Effector memory CD4-positive, alpha-beta T cell (primary cell): ENCODE measurements around the gene GIT1.

Source experiments
- DNase-seq, 3 donors: peaks; one replicate each; pipeline ENCODE4 v3.0.0-alpha.2; 2020
- H3K27ac ChIP-seq: 2 replicates; pipeline ENCODE4 v1.7.0; 2013; ENCODE audit warnings: mild to moderate bottlenecking, low read length, moderate library complexity; ENCODE audit not compliant: insufficient read depth, poor library complexity, severe bottlenecking
- H3K27me3 ChIP-seq: replicated peaks from 2 replicates; pipeline ENCODE4 v1.7.0; 2013; ENCODE audit warnings: mild to moderate bottlenecking, low read length; ENCODE audit not compliant: insufficient read depth, control insufficient read depth, poor library complexity, severe bottlenecking
- H3K36me3 ChIP-seq: 2 replicates; pipeline ENCODE4 v1.7.0; 2013; ENCODE audit warnings: mild to moderate bottlenecking, low read length, moderate library complexity; ENCODE audit not compliant: control insufficient read depth, insufficient read depth
- H3K4me1 ChIP-seq: 2 replicates; pipeline ENCODE4 v1.7.0; 2013; ENCODE audit warnings: low read length, mild to moderate bottlenecking; ENCODE audit not compliant: control insufficient read depth, insufficient read depth, poor library complexity, severe bottlenecking
- H3K4me3 ChIP-seq: 2 replicates; pipeline ENCODE4 v1.7.0; 2013; ENCODE audit warnings: low read length, low read depth, mild to moderate bottlenecking; ENCODE audit not compliant: insufficient read depth, poor library complexity, severe bottlenecking
- H3K9me3 ChIP-seq: 2 replicates; pipeline ENCODE4 v1.7.0; 2013; ENCODE audit warnings: mild to moderate bottlenecking, low read length, moderate library complexity; ENCODE audit not compliant: control insufficient read depth

GIT1 gene

GRCh38 chr17:29586676-29587469 is 2.6 kb downstream of the GIT1 start:
- H3K36me3 ChIP-seq: peaks cover 13% of the 10 kb centered on the region
- H3K4me3 ChIP-seq: no peak overlapping the region
- no peak overlapping the region for H3K27ac ChIP-seq
- DNase-seq: no peak
- peaks cover 57% of the 10 kb centered on the region for H3K4me1 ChIP-seq
- no peaks in the 10 kb centered on the region for H3K27me3 ChIP-seq
- no peaks in the 10 kb centered on the region for H3K9me3 ChIP-seq

DNA sequence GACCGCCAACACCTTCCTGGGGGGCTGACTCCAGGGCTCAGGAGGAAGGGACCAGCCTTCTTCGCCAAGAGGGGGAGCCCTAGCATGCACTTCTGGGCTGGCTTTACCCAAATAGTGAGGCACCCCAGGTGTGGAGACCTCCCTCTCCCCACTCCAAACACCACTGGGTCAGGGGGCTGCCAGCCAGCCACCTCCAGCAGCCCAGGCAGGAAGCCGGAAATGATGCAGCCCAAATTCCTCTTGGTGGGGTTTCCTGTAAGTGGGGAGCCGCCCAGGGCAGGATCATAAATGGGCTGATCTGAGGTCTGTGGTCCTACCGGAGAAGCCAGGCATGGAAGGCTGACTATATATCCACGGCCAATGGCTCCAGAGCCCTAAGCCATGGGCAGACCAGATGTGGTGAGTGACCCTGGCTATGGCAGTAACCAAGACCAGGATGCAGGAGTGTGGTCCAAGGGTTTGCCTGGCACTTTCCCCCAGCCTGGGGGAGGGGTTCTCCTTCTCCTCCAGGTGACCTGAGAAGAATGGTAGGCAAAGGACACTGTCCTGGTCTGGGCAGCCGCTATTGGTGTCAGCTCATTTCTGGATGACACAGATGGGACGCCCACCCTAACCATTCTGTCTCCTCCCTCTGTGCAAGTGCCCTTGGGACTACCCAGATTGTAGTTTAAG is 4.2 kb downstream of the GIT1 start:
- Histone ChIP-seq H3K4me3 (no peak overlapping the region), H3K4me1 (peaks cover 45% of the 10 kb centered on the region), H3K36me3 (peaks cover 13% of the 10 kb centered on the region), H3K9me3 (no peaks in the 10 kb centered on the region), H3K27me3 (no peaks in the 10 kb centered on the region), H3K27ac (peak overlapping the region; percentile 45)
- peak in 2 of 3 donors; percentile 15 to 26 for DNase-seq

DNA sequence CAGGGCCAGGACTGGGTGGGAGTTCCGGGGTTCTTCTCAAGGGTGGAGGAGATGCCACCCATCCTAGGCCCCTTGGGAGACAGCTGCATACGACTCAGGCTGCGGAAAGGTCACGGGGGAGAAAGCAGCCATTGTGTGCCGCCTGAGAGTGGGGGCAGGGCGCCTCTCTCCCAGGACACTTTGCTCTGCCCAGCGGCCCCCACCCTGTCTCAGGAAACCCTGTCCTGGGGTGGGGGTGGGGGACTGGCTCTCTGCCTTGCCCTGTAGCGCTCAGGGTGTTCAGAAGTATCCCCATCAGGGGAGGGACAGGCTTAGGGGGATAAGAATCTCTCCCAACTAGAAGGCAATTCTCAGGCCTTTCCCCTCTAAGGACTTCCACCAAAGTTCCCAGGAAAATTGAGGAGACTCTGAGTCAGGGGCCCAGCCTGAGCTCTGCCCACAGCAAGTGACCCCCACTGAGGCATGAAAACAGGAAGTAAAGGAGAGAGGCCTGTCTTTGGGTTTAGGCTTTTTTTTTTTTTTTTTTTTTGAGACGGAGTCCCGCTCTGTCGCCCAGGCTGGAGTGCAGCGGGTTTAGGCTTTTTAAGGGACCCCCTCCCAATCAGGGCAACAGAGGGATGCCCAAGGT is 4.9 kb downstream of the GIT1 start:
- H3K4me1 ChIP-seq: peaks cover 41% of the 10 kb centered on the region
- H3K4me3 ChIP-seq: no peak overlapping the region
- H3K9me3 ChIP-seq: no peaks in the 10 kb centered on the region
- H3K27me3 ChIP-seq: no peaks in the 10 kb centered on the region
- peak overlapping the region; percentile 45 for H3K27ac ChIP-seq
- no peak for DNase-seq
- H3K36me3 ChIP-seq: peaks cover 13% of the 10 kb centered on the region

- Histone ChIP-seq H3K9me3 (no peaks in the 10 kb centered on the region), H3K36me3 (peaks cover 16% of the 10 kb centered on the region), H3K4me3 (no peak overlapping the region), H3K27me3 (no peaks in the 10 kb centered on the region), H3K4me1 (peaks cover 39% of the 10 kb centered on the region), H3K27ac (no peak overlapping the region)
- no peak for DNase-seq
Measured at GRCh38 chr17:29583324-29584248, 5.9 kb downstream of the GIT1 start.

GRCh38 chr17:29582772-29583171 is 6.7 kb downstream of the GIT1 start:
- Histone ChIP-seq H3K4me1 (peaks cover 31% of the 10 kb centered on the region), H3K27ac (no peak overlapping the region), H3K27me3 (no peaks in the 10 kb centered on the region), H3K4me3 (no peak overlapping the region), H3K36me3 (peaks cover 23% of the 10 kb centered on the region), H3K9me3 (no peaks in the 10 kb centered on the region)
- DNase-seq: no peak

DNA sequence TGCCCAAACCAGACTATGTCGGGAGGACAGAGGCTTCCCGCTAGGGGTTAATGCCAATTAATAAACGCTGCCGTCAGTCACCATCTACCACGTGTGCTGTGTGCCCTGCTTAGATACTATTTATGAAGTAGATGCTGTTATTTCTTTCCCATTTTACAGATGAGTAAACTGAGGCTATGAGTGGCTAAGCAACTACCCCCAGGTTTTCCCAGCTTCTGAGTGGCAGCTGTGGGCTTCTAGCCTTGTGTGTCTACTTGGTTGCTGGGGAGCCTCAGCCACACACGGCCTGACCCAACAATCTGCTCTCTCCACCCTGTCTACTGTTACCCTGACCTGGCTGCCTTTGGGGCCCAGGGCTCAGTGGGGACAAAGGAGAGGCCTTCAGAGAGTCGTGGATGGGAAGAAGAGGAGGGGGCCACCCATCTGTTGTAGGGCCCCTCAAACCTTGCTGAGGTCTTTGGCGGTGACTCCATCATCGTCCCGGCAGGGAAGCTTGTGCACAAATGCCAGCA is 7.1 kb downstream of the GIT1 start:
- Histone ChIP-seq H3K27ac (no peak overlapping the region), H3K9me3 (no peaks in the 10 kb centered on the region), H3K36me3 (peaks cover 28% of the 10 kb centered on the region), H3K27me3 (no peaks in the 10 kb centered on the region), H3K4me1 (peaks cover 27% of the 10 kb centered on the region), H3K4me3 (no peak overlapping the region)
- DNase-seq: no peak

- Histone ChIP-seq H3K27ac (no peak overlapping the region), H3K4me3 (no peak overlapping the region), H3K27me3 (no peaks in the 10 kb centered on the region), H3K36me3 (peaks cover 34% of the 10 kb centered on the region), H3K4me1 (peaks cover 27% of the 10 kb centered on the region), H3K9me3 (no peaks in the 10 kb centered on the region)
- no peak for DNase-seq
Measured at GRCh38 chr17:29581583-29582253, 7.7 kb downstream of the GIT1 start.

DNA sequence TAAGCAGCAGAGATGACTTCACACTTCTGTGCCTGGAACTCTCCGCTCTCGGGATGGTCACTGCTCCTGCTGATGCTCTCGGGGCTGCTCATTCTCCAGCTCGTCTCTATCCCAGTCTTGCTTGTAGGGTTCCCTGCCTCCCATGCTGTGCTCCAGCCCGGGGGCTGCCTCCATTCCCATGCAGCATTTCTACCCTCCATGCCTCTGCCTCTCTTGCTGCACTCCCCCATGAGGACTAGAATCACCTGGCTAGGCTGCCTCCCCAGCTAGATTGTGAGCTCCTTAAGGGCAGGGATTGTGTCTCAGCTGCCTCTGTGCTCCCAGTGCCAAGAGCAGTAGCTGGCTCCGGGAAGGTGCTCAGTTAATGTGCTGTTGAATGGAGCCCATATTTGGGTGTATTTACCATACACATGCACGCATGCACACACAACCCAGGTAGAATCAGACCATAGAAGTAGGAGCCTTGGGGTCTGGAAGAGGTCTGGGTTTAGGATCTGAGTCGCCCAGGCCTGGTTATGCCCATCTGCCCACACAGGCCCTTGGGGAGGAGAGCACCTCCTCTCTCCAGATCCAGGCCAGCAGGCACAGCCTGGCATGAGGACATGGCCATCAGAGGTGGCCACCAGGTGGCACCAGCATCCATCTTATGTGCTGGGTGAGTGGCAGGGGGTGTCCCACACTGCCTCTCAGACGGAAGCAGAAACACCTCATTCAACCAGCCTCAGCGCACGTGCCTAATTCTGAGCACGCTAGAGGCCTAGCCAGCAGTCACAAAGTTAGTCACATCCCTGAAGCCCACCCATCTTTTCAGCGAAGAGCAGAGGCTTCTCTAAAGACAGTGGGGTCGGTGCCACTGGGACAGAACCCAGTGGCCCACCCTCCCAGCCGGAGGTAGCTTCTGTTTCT is 9.3 kb downstream of the GIT1 start:
- H3K4me1 ChIP-seq: peaks cover 18% of the 10 kb centered on the region
- peak overlapping the region; percentile 35 for H3K27ac ChIP-seq
- DNase-seq: peak; percentile 78 to 83 (median 80)
- H3K27me3 ChIP-seq: no peaks in the 10 kb centered on the region
- H3K9me3 ChIP-seq: no peaks in the 10 kb centered on the region
- H3K36me3 ChIP-seq: peaks cover 48% of the 10 kb centered on the region
- H3K4me3 ChIP-seq: no peak overlapping the region
